HEK293T (cell line): Measurements from ENCODE around the gene AURKA.

Experiments used
- CTCF ChIA-PET: fragments of 350-600 bp; formaldehyde crosslinking; extraction: SDS; loops from one replicate; lab custom pipeline; 2021; ENCODE audit warnings: antibody characterized with exemption, inconsistent platforms; lab: Yijun Ruan, JAX
- POLR2A ChIA-PET: fragments of 350-600 bp; formaldehyde crosslinking; extraction: SDS; loops from one replicate; lab custom pipeline; 2020; ENCODE audit warnings: antibody characterized with exemption, inconsistent platforms; lab: Yijun Ruan, JAX
- DNase-seq: peaks from one replicate; pipeline ENCODE4 v3.0.0; 2012; ENCODE audit warnings: mixed read lengths; ENCODE audit errors: extremely low spot score
- ARNT ChIP-seq: fragments of 450-650 bp; IDR thresholded peaks from 2 replicates; pipeline ENCODE4 v1.6.1; 2017; ENCODE audit warnings: mild to moderate bottlenecking
- BHLHE40 ChIP-seq: fragments of 450-650 bp; IDR thresholded peaks from 2 replicates; pipeline ENCODE4 v1.6.1; 2016; ENCODE audit warnings: mild to moderate bottlenecking, moderate library complexity, borderline replicate concordance
- CTBP1 ChIP-seq: fragments of 450-650 bp; IDR thresholded peaks from 2 replicates; pipeline ENCODE4 v1.6.1; 2016; ENCODE audit warnings: borderline replicate concordance
- ELF4 ChIP-seq: fragments of 450-650 bp; IDR thresholded peaks from 2 replicates; pipeline ENCODE4 v1.6.1; 2017; ENCODE audit warnings: antibody characterized with exemption
- FOXA1 ChIP-seq: fragments of 450-650 bp; IDR thresholded peaks from 2 replicates; pipeline ENCODE4 v1.6.1; 2016; ENCODE audit warnings: mild to moderate bottlenecking
- FOXK2 ChIP-seq: fragments of 450-650 bp; IDR thresholded peaks from 2 replicates; pipeline ENCODE4 v1.6.1; 2016; ENCODE audit warnings: mild to moderate bottlenecking
- FOXM1 ChIP-seq: fragments of 450-650 bp; IDR thresholded peaks from 2 replicates; pipeline ENCODE4 v1.6.1; 2017; ENCODE audit warnings: mild to moderate bottlenecking, borderline replicate concordance
- HDGF ChIP-seq: fragments of 450-650 bp; IDR thresholded peaks from 2 replicates; pipeline ENCODE4 v1.6.1; 2017; ENCODE audit warnings: antibody characterized with exemption, borderline replicate concordance
- L3MBTL2 ChIP-seq: fragments of 450-650 bp; conservative IDR thresholded peaks from 2 replicates; pipeline ENCODE4 v1.6.1; 2016; ENCODE audit warnings: mild to moderate bottlenecking
- LEF1 ChIP-seq: fragments of 450-650 bp; IDR thresholded peaks from 2 replicates; pipeline ENCODE4 v1.6.1; 2017; ENCODE audit warnings: mild to moderate bottlenecking, borderline replicate concordance
- NFRKB ChIP-seq: fragments of 450-650 bp; IDR thresholded peaks from 2 replicates; pipeline ENCODE4 v1.6.1; 2016; ENCODE audit warnings: mild to moderate bottlenecking, moderate library complexity
- PKNOX1 ChIP-seq: fragments of 450-650 bp; IDR thresholded peaks from 2 replicates; pipeline ENCODE4 v1.6.1; 2016
- SP1 ChIP-seq: fragments of 450-650 bp; IDR thresholded peaks from 2 replicates; pipeline ENCODE4 v1.6.1; 2017
- SUZ12 ChIP-seq: fragments of 450-650 bp; IDR thresholded peaks from 2 replicates; pipeline ENCODE4 v1.6.1; 2016; ENCODE audit warnings: mild to moderate bottlenecking
- TARDBP ChIP-seq: fragments of 450-650 bp; IDR thresholded peaks from 2 replicates; pipeline ENCODE4 v1.6.1; 2016
- ZNF384 ChIP-seq: fragments of 450-650 bp; IDR thresholded peaks from 2 replicates; pipeline ENCODE4 v1.6.1; 2016

The AURKA gene

DNA sequence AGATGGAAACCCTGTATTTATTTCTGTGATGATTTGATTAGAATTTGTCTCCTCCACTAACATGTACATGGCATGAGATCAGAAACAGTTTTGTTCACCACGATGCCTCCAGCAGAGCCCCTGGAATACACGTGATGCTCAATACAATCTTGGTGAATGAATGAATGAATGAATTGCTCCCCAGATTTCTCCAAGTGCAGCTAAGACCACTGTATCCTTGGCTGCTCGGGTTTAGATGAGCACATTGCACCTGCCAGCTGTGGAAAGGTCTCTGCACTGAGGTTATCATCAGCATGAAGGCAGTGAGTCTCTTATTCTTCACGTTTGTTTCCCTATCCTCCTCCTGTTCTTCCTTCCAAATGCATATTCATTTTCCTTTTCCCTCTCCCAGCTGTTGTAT, 37.9 kb upstream of the AURKA start:
- DNase-seq = no peak
- CTCF ChIA-PET = no interaction called here
- POLR2A ChIA-PET = no interaction called here
- TF ChIP-seq HDGF = no peak
- TF ChIP-seq CTBP1 = no peak
- no peak for TF ChIP-seq SP1
- TF ChIP-seq PKNOX1 = no peak
- no peak for TF ChIP-seq ARNT
- no peak for TF ChIP-seq BHLHE40
- no peak for TF ChIP-seq FOXK2
- TF ChIP-seq L3MBTL2 = no peak
- TF ChIP-seq FOXM1 = no peak
- no peak for TF ChIP-seq ELF4

- TF ChIP-seq FOXA1 = no peak
- no peak for TF ChIP-seq LEF1
- TF ChIP-seq SUZ12 = no peak
- TF ChIP-seq CTBP1 = no peak
- no peak for TF ChIP-seq SP1
- TF ChIP-seq HDGF = no peak
- TF ChIP-seq FOXM1 = no peak
- no peak for TF ChIP-seq NFRKB
- TF ChIP-seq ZNF384 = no peak
- no peak for TF ChIP-seq PKNOX1
- TF ChIP-seq FOXK2 = no peak
- TF ChIP-seq L3MBTL2 = no peak
- no peak for TF ChIP-seq TARDBP
- no peak for TF ChIP-seq BHLHE40
- CTCF ChIA-PET = no interaction called here
These were observed 37.5 kb upstream of the AURKA start for GRCh38 chr20:56429502-56429901.

GRCh38 chr20:56428881-56429280, 36.9 kb upstream of the AURKA start:
- TF ChIP-seq SUZ12 (no peak), PKNOX1 (no peak), FOXK2 (no peak), NFRKB (no peak), LEF1 (no peak), TARDBP (no peak), ELF4 (no peak), CTBP1 (no peak), FOXA1 (no peak), FOXM1 (no peak), SP1 (no peak), L3MBTL2 (no peak), ZNF384 (no peak)
- ChIA-PET POLR2A (no interaction called here), CTCF (no interaction called here)
- no peak for DNase-seq

More at GRCh38 chr20:56429502-56429901, 37.5 kb upstream of the AURKA start:
- POLR2A ChIA-PET = no interaction called here
- no peak for DNase-seq

DNA sequence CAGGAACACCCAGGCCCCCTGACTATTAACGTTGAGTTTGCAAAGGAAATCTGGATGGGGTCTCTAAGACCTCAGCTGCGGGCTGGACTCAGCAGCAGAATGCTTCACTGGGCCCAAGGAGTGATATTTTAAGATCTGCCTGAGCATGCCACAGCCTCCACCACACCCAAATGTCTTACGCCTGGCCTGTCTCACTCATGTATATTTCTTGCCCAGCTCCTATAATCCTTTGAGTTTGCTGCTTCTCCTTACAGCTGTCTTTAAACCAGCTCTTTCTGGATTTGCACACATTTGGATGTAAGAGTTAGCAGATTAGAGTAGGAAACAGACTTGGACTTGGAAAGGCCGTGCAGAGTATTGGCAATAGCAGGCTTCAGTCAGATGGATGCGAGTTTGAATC, 36.4 kb upstream of the AURKA start:
- ChIA-PET POLR2A (no interaction called here), CTCF (no interaction called here)
- DNase-seq = no peak
- TF ChIP-seq NFRKB (no peak), ZNF384 (no peak), FOXA1 (no peak), CTBP1 (no peak), SUZ12 (no peak), PKNOX1 (no peak), FOXM1 (no peak), ARNT (no peak), SP1 (no peak)

DNA sequence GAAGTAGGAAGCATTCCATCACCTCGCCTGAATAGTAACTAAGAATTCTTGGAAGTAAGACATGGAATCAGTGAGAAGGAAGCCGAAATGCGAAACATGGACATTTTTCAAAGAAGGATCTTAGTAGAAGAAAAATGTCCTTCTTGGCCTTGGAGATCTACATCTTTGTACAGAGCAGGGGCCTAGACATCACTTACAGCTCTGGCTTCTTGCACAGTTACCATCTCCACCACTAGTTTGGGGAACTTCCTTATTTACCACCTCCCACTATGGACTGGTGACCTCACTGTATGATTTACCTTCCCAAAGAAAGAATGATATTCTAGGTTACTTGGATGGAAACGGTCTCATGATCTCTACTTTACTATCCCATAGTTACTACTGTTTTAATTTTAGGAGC, 35.8 kb upstream of the AURKA start:
- POLR2A ChIA-PET = no interaction called here
- no peak for DNase-seq
- TF ChIP-seq PKNOX1 (no peak), SUZ12 (no peak), ZNF384 (no peak), LEF1 (no peak), HDGF (no peak), FOXM1 (no peak), NFRKB (no peak), CTBP1 (no peak), BHLHE40 (no peak), FOXK2 (no peak), TARDBP (no peak)
- CTCF ChIA-PET = no interaction called here

- CTCF ChIA-PET = no interaction called here
- POLR2A ChIA-PET = no interaction called here
- no peak for DNase-seq
- TF ChIP-seq L3MBTL2 (no peak), TARDBP (no peak), FOXA1 (no peak), HDGF (no peak), NFRKB (no peak), SUZ12 (no peak), FOXM1 (no peak), FOXK2 (no peak), PKNOX1 (no peak), ZNF384 (no peak), SP1 (no peak), ELF4 (no peak), LEF1 (no peak), ARNT (no peak), CTBP1 (no peak), BHLHE40 (no peak)
These were observed 34.9 kb upstream of the AURKA start for GRCh38 chr20:56426926-56427325.
